SIG-M5 treated with dmso at 0.1 percent for 504 hours (cell line): Measurements from ENCODE around the gene CAMK1G.

Experiments used
- DNase-seq: peaks from one replicate; lab custom pipeline; 2025; ENCODE audit not compliant: unreplicated experiment; lab: John Stamatoyannopoulos, UW

Gene CAMK1G

DNA sequence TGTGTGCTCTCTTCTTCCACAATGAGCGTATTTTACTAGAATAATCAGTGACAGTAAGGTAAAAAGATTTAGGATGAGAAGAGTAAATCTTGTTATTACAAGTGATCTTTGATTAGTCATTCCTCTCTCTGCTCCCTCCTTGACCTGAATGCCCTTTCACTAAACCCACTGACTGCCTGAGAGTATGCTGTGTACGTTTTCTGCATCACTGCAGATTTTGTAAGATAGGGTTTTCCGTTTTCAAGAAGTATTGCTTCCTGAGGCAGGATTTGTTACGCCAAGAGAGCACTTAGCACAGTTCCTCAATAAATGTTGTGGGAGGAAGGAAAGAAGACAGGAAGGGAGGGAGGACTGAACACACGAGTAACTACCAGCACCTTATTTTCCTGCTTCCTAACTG lies 76.4 kb downstream of the CAMK1G start:
- peak; percentile 94 for DNase-seq

DNA sequence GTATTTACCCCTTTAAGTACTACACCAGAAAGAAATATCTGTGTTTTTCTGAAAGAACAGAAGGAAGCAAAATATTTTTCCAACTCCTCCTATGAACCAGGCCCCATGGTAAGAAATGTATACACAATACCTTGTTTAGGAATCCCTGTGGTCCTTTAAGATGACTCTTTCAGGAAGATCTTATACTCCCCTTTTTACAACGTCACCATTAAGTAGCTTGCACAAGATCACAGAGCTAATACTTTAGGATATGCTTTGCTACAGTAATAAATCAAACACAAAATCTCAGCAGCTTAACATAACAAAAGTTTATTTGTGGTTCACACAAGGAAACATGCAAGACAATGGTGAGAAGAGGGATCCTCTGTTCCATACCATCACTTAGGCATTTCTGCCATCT lies 77.6 kb downstream of the CAMK1G start:
- DNase-seq, result no peak

DNA sequence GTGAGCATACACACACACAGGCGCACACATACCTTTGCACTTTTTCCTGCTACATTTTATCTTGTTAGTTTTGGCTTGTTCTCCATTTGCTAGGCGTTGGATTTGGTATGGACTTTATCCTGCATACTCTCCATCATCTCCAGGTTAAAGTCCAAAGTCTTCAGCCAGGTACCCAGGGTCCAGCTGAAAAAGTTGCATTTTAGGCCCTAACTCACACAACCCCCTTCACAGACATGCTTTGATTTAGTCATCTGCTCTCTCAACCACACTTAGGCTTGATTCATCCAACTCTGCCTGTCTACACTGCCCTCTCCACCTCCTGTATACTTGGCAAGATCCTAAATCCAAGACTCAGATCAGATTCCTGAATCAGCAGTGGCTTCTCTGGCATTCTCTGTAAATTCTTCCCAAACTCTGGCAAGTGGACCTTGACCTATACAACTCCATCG lies 79.4 kb downstream of the CAMK1G start:
- no peak for DNase-seq
